GM23248 (cell line): ENCODE measurements around the gene FDX1.

ENCODE experiments used
- EZH2 ChIP-seq: fragments of 200-600 bp; sonication (generic); IDR thresholded peaks from 2 replicates; pipeline ENCODE4 v1.6.1; 2018; ENCODE audit warnings: antibody characterized with exemption, mild to moderate bottlenecking; ENCODE audit not compliant: insufficient read depth, poor library complexity, severe bottlenecking
- EZH2phosphoT487 ChIP-seq: fragments of 200-600 bp; sonication (generic); IDR thresholded peaks from 2 replicates; pipeline ENCODE4 v1.6.1; 2018; ENCODE audit warnings: antibody characterized with exemption, moderate library complexity, mild to moderate bottlenecking, low read depth; ENCODE audit not compliant: insufficient read depth

DNA sequence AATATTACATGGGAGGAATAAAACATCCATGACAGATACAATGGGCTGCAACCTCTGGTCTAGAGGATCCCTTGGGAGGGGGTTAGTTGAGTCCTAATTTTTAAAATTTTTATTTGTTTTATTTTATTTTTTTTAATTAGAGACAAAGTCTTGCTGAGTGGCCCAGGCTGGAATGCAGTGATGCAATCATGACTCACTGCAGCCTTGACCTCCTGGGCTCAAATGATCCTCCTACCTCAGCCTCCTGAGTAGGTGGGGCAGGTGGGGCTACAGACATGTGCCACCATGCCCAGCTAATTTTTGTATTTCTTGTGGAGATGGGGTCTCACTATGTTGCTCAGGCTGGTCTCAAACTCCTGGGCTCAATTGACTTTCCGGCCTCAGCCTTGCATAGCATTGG lies 43.1 kb downstream of the FDX1 start:
- no peak for TF ChIP-seq EZH2
- no peak for TF ChIP-seq EZH2phosphoT487
